Cerebellar cortex (tissue), 1 donor: Measurements from ENCODE around the gene KRT85.
"Not testable (repeated sequence)": the region's sequence is repeated elsewhere in the genome, so short reads cannot be mapped to it uniquely, and the experiment has no call there.

Experiments
- DNase-seq: peaks from one replicate; pipeline ENCODE4 v3.0.0-alpha.2; 2015; ENCODE audit warnings: low spot score

The KRT85 gene

GRCh38 chr12:52366738-52367485 lies at the start of gene KRT85:
TSS of gene KRT85 (minus strand) at chr12:52367481. CDS start at chr12:52367405, 76 bp downstream.
- DNase-seq, result no peak

- DNase-seq, result no peak
These were observed 49.5 kb upstream of the KRT85 start for GRCh38 chr12:52416795-52417194.

GRCh38 chr12:52415870-52416750 lies 48.8 kb upstream of the KRT85 start:
- no peak for DNase-seq

GRCh38 chr12:52414936-52415335 lies 47.7 kb upstream of the KRT85 start:
- DNase-seq, result no peak

- DNase-seq, result no peak
These were observed 46.6 kb upstream of the KRT85 start for GRCh38 chr12:52413782-52414345.

- no peak for DNase-seq
These were observed 45.9 kb upstream of the KRT85 start for GRCh38 chr12:52413202-52413601.

- no peak for DNase-seq
These were observed 44.5 kb upstream of the KRT85 start for GRCh38 chr12:52411815-52412214.

- not testable (repeated sequence) for DNase-seq
These were observed 43.4 kb upstream of the KRT85 start for GRCh38 chr12:52410589-52411248.

- DNase-seq, result no peak
These were observed 40.6 kb upstream of the KRT85 start for GRCh38 chr12:52407918-52408317.

- DNase-seq, result no peak
These were observed 38.7 kb upstream of the KRT85 start, which contains the start of gene KRT82 for GRCh38 chr12:52405922-52406385. TSS of gene KRT82 (minus strand) at chr12:52406335. CDS start at chr12:52406277, 58 bp downstream.

- no peak for DNase-seq
These were observed 37.7 kb upstream of the KRT85 start for GRCh38 chr12:52404951-52405350.

GRCh38 chr12:52403561-52403960 lies 36.3 kb upstream of the KRT85 start:
- DNase-seq, result no peak

GRCh38 chr12:52402873-52403540 lies 35.7 kb upstream of the KRT85 start:
- no peak for DNase-seq

- DNase-seq, result no peak
These were observed 35.1 kb upstream of the KRT85 start for GRCh38 chr12:52402377-52402776.

- no peak for DNase-seq
These were observed 34.6 kb upstream of the KRT85 start for GRCh38 chr12:52401926-52402325.

GRCh38 chr12:52401526-52401925 lies 34.2 kb upstream of the KRT85 start:
- DNase-seq, result no peak

GRCh38 chr12:52400906-52401305 lies 33.6 kb upstream of the KRT85 start:
- no peak for DNase-seq

- DNase-seq, result no peak
These were observed 32.5 kb upstream of the KRT85 start for GRCh38 chr12:52399756-52400155.

- DNase-seq, result no peak
These were observed 30.9 kb upstream of the KRT85 start for GRCh38 chr12:52398176-52398575.

- DNase-seq, result no peak
These were observed 29.4 kb upstream of the KRT85 start for GRCh38 chr12:52396656-52397055.

GRCh38 chr12:52395761-52396434 lies 28.6 kb upstream of the KRT85 start:
- DNase-seq, result no peak
